Caco-2 (cell line): ENCODE data around the gene IMMP2L. TPM values are rescaled to one million over a fixed set of nuclear protein-coding genes. Genes with fewer than 3 reads are reported as not detected.

Experiments used
- BruUV-seq: library from RNA; stranded (reverse); fragments of 400-500 nt; replicated peaks from 2 replicates; lab custom pipeline; 2021; lab: Mats Ljungman, UMichigan
- CTCF ChIA-PET: fragments of 300-600 bp; sonication (Branson Sonifier 250); formaldehyde crosslinking; loops from one replicate; lab custom pipeline; 2022; ENCODE audit warnings: antibody characterized with exemption; lab: Charles Lee
- POLR2A ChIA-PET: fragments of 300-600 bp; sonication (Branson Sonifier 250); formaldehyde crosslinking; loops from one replicate; lab custom pipeline; 2022; ENCODE audit warnings: antibody characterized with exemption; lab: Charles Lee
- DNase-seq, 2 experiments: peaks; one replicate each; pipeline versions ENCODE4 v3.0.0 to v3.0.0-alpha.2; 2020 to 2022
- H3K27me3 ChIP-seq: replicated peaks from 2 replicates; pipeline ENCODE4 v1.6.0; 2011; ENCODE audit warnings: low read length; ENCODE audit not compliant: control insufficient read depth, insufficient read depth
- H3K36me3 ChIP-seq: 2 replicates; pipeline ENCODE4 v1.5.1; 2011; ENCODE audit warnings: low read length; ENCODE audit not compliant: control insufficient read depth, insufficient read depth
- H3K4me1 ChIP-seq: fragments of 250-450 bp; sonication (Bioruptor Pico); 2 replicates; pipeline ENCODE4 v1.5.1; 2020; ENCODE audit warnings: mild to moderate bottlenecking
- H3K4me3 ChIP-seq: 2 replicates; pipeline ENCODE4 v1.5.1; 2011; ENCODE audit warnings: low read depth, mild to moderate bottlenecking, control low read depth, low read length
- H3K9me3 ChIP-seq: fragments of 250-450 bp; sonication (Bioruptor Pico); 2 replicates; pipeline ENCODE4 v1.5.1; 2020; ENCODE audit warnings: mild to moderate bottlenecking, moderate library complexity
- H3K27ac Mint-ChIP-seq: one replicate; pipeline ENCODE4 v1.8.0; 2022; ENCODE audit warnings: mixed read lengths; ENCODE audit not compliant: unreplicated experiment
- H3K27me3 Mint-ChIP-seq: one replicate; pipeline ENCODE4 v1.8.0; 2022; ENCODE audit warnings: mixed read lengths; ENCODE audit not compliant: insufficient read depth, unreplicated experiment
- H3K36me3 Mint-ChIP-seq: one replicate; pipeline ENCODE4 v1.8.0; 2022; ENCODE audit warnings: mild to moderate bottlenecking, mixed read lengths; ENCODE audit not compliant: insufficient read depth, unreplicated experiment
- H3K4me1 Mint-ChIP-seq: one replicate; pipeline ENCODE4 v1.8.0; 2022; ENCODE audit warnings: low read depth, mixed read lengths; ENCODE audit not compliant: unreplicated experiment
- H3K4me3 Mint-ChIP-seq: one replicate; pipeline ENCODE4 v1.8.0; 2022; ENCODE audit warnings: mild to moderate bottlenecking, moderate library complexity, mixed read lengths; ENCODE audit not compliant: unreplicated experiment
- H3K9me3 Mint-ChIP-seq: one replicate; pipeline ENCODE4 v1.8.0; 2022; ENCODE audit warnings: mixed read lengths; ENCODE audit not compliant: unreplicated experiment
- CTCF ChIP-seq, 2 experiments: fragments of 200-600 bp in 1 of 2; IDR thresholded peaks; 1 replicate in 1 of 2; 2 replicates in 1 of 2; pipeline versions ENCODE4 v1.5.1 to v1.8.0; 2011 to 2022; ENCODE audit warnings: antibody characterized with exemption in 1 of 2, control low read depth in 1 of 2, inconsistent platforms in 1 of 2, low read depth in 1 of 2, low read length in 1 of 2, mild to moderate bottlenecking in 1 of 2, moderate library complexity in 1 of 2; ENCODE audit not compliant: insufficient read depth in 1 of 2, severe bottlenecking in 1 of 2, unreplicated experiment in 1 of 2
- intact Hi-C: fragments of 100-400 bp; cut with micrococcal nuclease; formaldehyde crosslinking; loops from one replicate; pipeline ENCODE4 v1.10.0; 2022; ENCODE audit not compliant: unreplicated experiment
- total RNA-seq: library from RNA; stranded (reverse); gene quantifications from 2 replicates; pipeline ENCODE4 v1.2.3, GENCODE V29; 2022

The IMMP2L gene
- total RNA-seq, 1 experiment from 2014 or later: 9.5 TPM

GRCh38 chr7:111371437-111371836 lies 190.9 kb downstream of the IMMP2L start:
- intact Hi-C loops: no loop called here
- BruUV-seq: no TSS peak
- Mint-ChIP-seq H3K9me3 (no peaks in the 10 kb centered on the region), H3K36me3 (no peaks in the 10 kb centered on the region), H3K4me3 (no peak overlapping the region), H3K27me3 (no peaks in the 10 kb centered on the region), H3K4me1 (no peaks in the 10 kb centered on the region), H3K27ac (no peak overlapping the region)
- Histone ChIP-seq H3K36me3 (no peaks in the 10 kb centered on the region), H3K4me1 (no peaks in the 10 kb centered on the region), H3K9me3 (no peaks in the 10 kb centered on the region), H3K4me3 (no peak overlapping the region), H3K27me3 (no peaks in the 10 kb centered on the region)
- no peak for TF ChIP-seq CTCF (IDR thresholded peaks at IDR 0.05; ENCODE audit: insufficient read depth in 1 of 2, low read depth in 1 of 2, low read length in 1 of 2, severe bottlenecking in 1 of 2, unreplicated experiment in 1 of 2)
- ChIA-PET POLR2A (no interaction called here), CTCF (no interaction called here)
- DNase-seq: no peak

- no TSS peak for BruUV-seq
- H3K27me3 Mint-ChIP-seq: no peaks in the 10 kb centered on the region
Observed at GRCh38 chr7:111370002-111370401, 192.3 kb downstream of the IMMP2L start.

GRCh38 chr7:111368381-111369065 lies 193.8 kb downstream of the IMMP2L start:
- no TSS peak for BruUV-seq
- Mint-ChIP-seq H3K4me1 (no peaks in the 10 kb centered on the region), H3K4me3 (no peak overlapping the region), H3K27ac (no peak overlapping the region), H3K36me3 (no peaks in the 10 kb centered on the region), H3K9me3 (no peaks in the 10 kb centered on the region), H3K27me3 (no peaks in the 10 kb centered on the region)
- no peaks in the 10 kb centered on the region for H3K9me3 ChIP-seq
- no peak for TF ChIP-seq CTCF (IDR thresholded peaks at IDR 0.05; ENCODE audit: insufficient read depth in 1 of 2, low read depth in 1 of 2, low read length in 1 of 2, severe bottlenecking in 1 of 2, unreplicated experiment in 1 of 2)
- ChIA-PET POLR2A (no interaction called here), CTCF (no interaction called here)
- DNase-seq: no peak
- H3K27me3 ChIP-seq: no peaks in the 10 kb centered on the region
- intact Hi-C loops: no loop called here
- no peak overlapping the region for H3K4me3 ChIP-seq
- H3K4me1 ChIP-seq: no peaks in the 10 kb centered on the region
- H3K36me3 ChIP-seq: no peaks in the 10 kb centered on the region

More at GRCh38 chr7:111370002-111370401, 192.3 kb downstream of the IMMP2L start:
- no peaks in the 10 kb centered on the region for H3K9me3 ChIP-seq
- CTCF ChIA-PET: no interaction called here
- DNase-seq: no peak
- POLR2A ChIA-PET: no interaction called here
- H3K4me1 ChIP-seq: no peaks in the 10 kb centered on the region
- no peak overlapping the region for H3K4me3 Mint-ChIP-seq
- no peak for TF ChIP-seq CTCF (IDR thresholded peaks at IDR 0.05; ENCODE audit: insufficient read depth in 1 of 2, low read depth in 1 of 2, low read length in 1 of 2, severe bottlenecking in 1 of 2, unreplicated experiment in 1 of 2)
- H3K27me3 ChIP-seq: no peaks in the 10 kb centered on the region
- H3K4me1 Mint-ChIP-seq: no peaks in the 10 kb centered on the region
- intact Hi-C loops: no loop called here
- no peaks in the 10 kb centered on the region for H3K9me3 Mint-ChIP-seq
- H3K36me3 Mint-ChIP-seq: no peaks in the 10 kb centered on the region
- no peaks in the 10 kb centered on the region for H3K36me3 ChIP-seq
- no peak overlapping the region for H3K27ac Mint-ChIP-seq
- no peak overlapping the region for H3K4me3 ChIP-seq
